K562 (cell line): ENCODE measurements around the gene EFCAB5. TPM values are rescaled to one million over a fixed set of nuclear protein-coding genes. Genes with fewer than 3 reads are reported as not detected.

Source experiments
- ARHGAP35 ChIP-seq: fragments of 450-650 bp; IDR thresholded peaks from 2 replicates; pipeline ENCODE4 v1.6.1; 2018; ENCODE audit not compliant: partially characterized antibody
- ATF7 ChIP-seq: fragments of 450-650 bp; IDR thresholded peaks from 2 replicates; pipeline ENCODE4 v1.7.1; 2014; ENCODE audit warnings: mild to moderate bottlenecking, moderate library complexity
- BRD4 ChIP-seq: fragments of 200-600 bp; sonication (generic); IDR thresholded peaks from 2 replicates; pipeline ENCODE4 v1.6.1; 2017; ENCODE audit warnings: inconsistent platforms
- CHD1 ChIP-seq: fragments of 200-600 bp; sonication (generic); IDR thresholded peaks from one replicate; pipeline ENCODE4 v1.6.1; 2012; ENCODE audit warnings: mild to moderate bottlenecking, moderate library complexity, low read length, inconsistent platforms
- CSDE1 ChIP-seq, 2 experiments: fragments of 450-650 bp; IDR thresholded peaks; 2 replicates each; pipeline ENCODE4 v1.6.1; 2016; ENCODE audit warnings: mild to moderate bottlenecking in 1 of 2
- ETV5 ChIP-seq: sonication (generic); formaldehyde crosslinking; IDR thresholded peaks from 2 replicates; pipeline ENCODE4 v1.4.0; 2020; ENCODE audit warnings: low read depth, mild to moderate bottlenecking, missing genetic modification reagents
- JUND ChIP-seq, 2 experiments: IDR thresholded peaks; 2 replicates in 1 of 2; 3 replicates in 1 of 2; pipeline ENCODE4 v1.6.1; 2011; ENCODE audit warnings: borderline replicate concordance in 2 of 2, low read depth in 2 of 2, low read length in 2 of 2, improper control_type of control experiment in 1 of 2, missing biosample characterization in 1 of 2, missing genetic modification characterization in 1 of 2, missing genetic modification reagents in 1 of 2
- KAT7 ChIP-seq: sonication (generic); formaldehyde crosslinking; IDR thresholded peaks from 2 replicates; pipeline ENCODE4 v1.8.0; 2022; ENCODE audit warnings: missing genetic modification reagents, mild to moderate bottlenecking, borderline replicate concordance
- NFIC ChIP-seq: fragments of 450-650 bp; IDR thresholded peaks from 2 replicates; pipeline ENCODE4 v1.6.1; 2017; ENCODE audit warnings: mild to moderate bottlenecking, inconsistent platforms
- RAD21 ChIP-seq, 2 experiments: fragments of 250-450 bp in 1 of 2; fragments of 450-650 bp in 1 of 2; sonication (Bioruptor Pico) in 1 of 2; formaldehyde crosslinking in 1 of 2; IDR thresholded peaks in 1 of 2; conservative IDR thresholded peaks in 1 of 2; 2 replicates each; pipeline versions ENCODE4 v1.4.0 to v1.8.0; 2020 to 2022; ENCODE audit warnings: mild to moderate bottlenecking in 2 of 2, moderate library complexity in 1 of 2
- RBM25 ChIP-seq: fragments of 200-400 bp; formaldehyde crosslinking; IDR thresholded peaks from 2 replicates; pipeline ENCODE4 v1.6.1; 2018; ENCODE audit warnings: low read length, low read depth, moderate library complexity; ENCODE audit not compliant: severe bottlenecking
- SAFB2 ChIP-seq: fragments of 200-400 bp; formaldehyde crosslinking; IDR thresholded peaks from 2 replicates; pipeline ENCODE4 v1.6.1; 2018; ENCODE audit warnings: borderline replicate concordance, low read length, low read depth, moderate library complexity; ENCODE audit not compliant: severe bottlenecking
- SMARCE1 ChIP-seq: fragments of 450-650 bp; IDR thresholded peaks from 2 replicates; pipeline ENCODE4 v1.7.1; 2016; ENCODE audit warnings: mild to moderate bottlenecking
- SPI1 ChIP-seq: IDR thresholded peaks from 2 replicates; pipeline ENCODE4 v1.6.1; 2011; ENCODE audit warnings: low read depth, low read length, control low read depth, borderline replicate concordance
- YY1 ChIP-seq, 3 experiments: IDR thresholded peaks; 2 replicates each; pipeline ENCODE4 v1.6.1; 2011; ENCODE audit warnings: low read length in 2 of 3, mild to moderate bottlenecking in 2 of 3, moderate library complexity in 2 of 3, borderline replicate concordance in 1 of 3, control low read depth in 1 of 3, low read depth in 1 of 3; ENCODE audit not compliant: insufficient read depth in 3 of 3, insufficient replicate concordance in 2 of 3, control insufficient read depth in 1 of 3, insufficient read length in 1 of 3; ENCODE audit errors: extremely low read depth in 1 of 3
- ZNF124 ChIP-seq: sonication (generic); formaldehyde crosslinking; IDR thresholded peaks from 2 replicates; pipeline ENCODE4 v1.8.1; 2022; ENCODE audit warnings: missing genetic modification reagents
- ZNF79 ChIP-seq: fragments of 250-450 bp; sonication (Bioruptor Pico); IDR thresholded peaks from 2 replicates; pipeline ENCODE4 v1.4.0; 2020; ENCODE audit warnings: low read depth, mild to moderate bottlenecking, moderate library complexity
- polyA plus RNA-seq, 8 experiments: library from polyadenylated mRNA; depleted of rRNA in 4 of 8; stranded (reverse) in 5 of 8; unstranded in 3 of 8; fragments of >200 nt; fragmentation: Nextera tagmentation in 2 of 8; fragmentation: Illumina TruSeq in 1 of 8; extraction: Ambion mirVana in 2 of 8; extraction: Trizol in 1 of 8; gene quantifications; 2 replicates each; pipeline versions ENCODE4 v1.2.1 to v1.2.3, GENCODE V29; 2011 to 2014; ENCODE audit warnings: inconsistent platforms in 1 of 8, missing spikeins in 1 of 8
- total RNA-seq, 7 experiments: library from RNA; depleted of rRNA in 6 of 7; stranded (reverse); fragments of >200 nt in 6 of 7; fragmentation: Illumina TruSeq in 2 of 7; extraction: Trizol in 2 of 7; gene quantifications; 2 replicates each; pipeline versions ENCODE4 v1.2.1 to v1.2.3, GENCODE V29; 2011 to 2021; ENCODE audit warnings: low replicate concordance in 1 of 7
- TF ChIP-seq, protein P1 (sequence below): sonication (generic); formaldehyde crosslinking; IDR thresholded peaks from 2 replicates; pipeline ENCODE4 v1.8.0; 2022; ENCODE audit warnings: missing genetic modification reagents, mild to moderate bottlenecking, moderate library complexity, borderline replicate concordance
- TF ChIP-seq, protein P2 (sequence below): fragments of 450-650 bp; formaldehyde crosslinking; IDR thresholded peaks from 2 replicates; pipeline ENCODE4 v1.4.0; 2020; ENCODE audit warnings: mild to moderate bottlenecking, moderate library complexity
- TF ChIP-seq, protein P3 (sequence below): sonication (generic); formaldehyde crosslinking; IDR thresholded peaks from 2 replicates; pipeline ENCODE4 v1.8.0; 2022; ENCODE audit warnings: mild to moderate bottlenecking, missing genetic modification reagents
- TF ChIP-seq, protein P4 (sequence below), 2 experiments: fragments of 450-650 bp; IDR thresholded peaks; 2 replicates each; pipeline ENCODE4 v1.6.1; 2016

EFCAB5 gene
- total and polyA plus RNA-seq, 9 of the 15 experiments (the other 6 are each of a cell fraction or from before 2014, with no cell fraction given), result 0.06 to 0.11 TPM; not detected in 7

DNA sequence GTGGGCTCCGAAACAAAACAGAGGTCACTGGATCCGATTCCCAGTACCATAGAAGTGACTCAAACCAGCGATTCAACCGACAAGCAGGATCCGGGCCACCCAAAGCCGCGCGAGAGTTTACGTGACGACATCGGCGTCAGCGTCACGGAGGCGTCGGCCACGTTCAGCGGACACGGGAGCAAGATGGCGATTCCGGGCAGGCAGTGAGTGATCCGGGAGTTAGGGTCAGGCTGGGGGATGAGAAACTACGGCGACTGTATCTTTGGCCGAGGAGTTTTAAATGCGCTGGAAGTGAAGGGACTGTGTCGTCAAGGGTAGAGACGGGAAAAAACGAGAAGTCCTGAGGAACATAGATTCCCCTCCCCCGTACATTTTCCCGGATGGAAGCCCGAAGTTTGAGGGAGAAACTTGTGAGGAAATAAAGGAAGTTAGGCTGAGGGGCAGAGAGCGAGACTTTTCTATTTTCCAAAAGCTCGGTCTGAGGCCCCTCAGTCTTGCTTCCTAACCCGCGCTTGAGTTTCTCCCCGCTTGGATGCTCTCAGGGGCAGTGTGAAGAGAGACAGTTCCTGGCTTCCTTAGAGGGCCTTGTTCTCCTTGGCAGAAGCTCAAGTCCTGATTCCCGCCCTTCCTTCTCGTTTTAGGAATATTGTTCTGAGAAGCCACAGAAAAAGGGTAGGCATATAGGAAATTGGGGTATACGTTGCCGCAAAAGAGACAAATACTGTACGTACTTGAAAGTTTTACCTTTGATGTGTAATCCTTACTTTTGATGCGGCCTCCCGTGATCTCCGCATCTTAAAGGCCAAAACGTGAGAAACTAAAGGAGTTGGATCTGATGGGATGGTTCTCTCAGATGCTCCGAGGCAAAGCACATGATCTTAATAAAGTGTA, 175.5 kb downstream of the EFCAB5 start, which contains the start of gene NSRP1 (continued):
- TF ChIP-seq YY1 (IDR thresholded peaks at IDR 0.05; ENCODE audit: borderline replicate concordance in 1 of 3, control insufficient read depth in 1 of 3, extremely low read depth in 1 of 3, insufficient read depth in 3 of 3, insufficient read length in 1 of 3, insufficient replicate concordance in 2 of 3, low read depth in 1 of 3, low read length in 2 of 3), result peak; percentile 95 to 99 (median 96)
- TF ChIP-seq, protein P1, sequence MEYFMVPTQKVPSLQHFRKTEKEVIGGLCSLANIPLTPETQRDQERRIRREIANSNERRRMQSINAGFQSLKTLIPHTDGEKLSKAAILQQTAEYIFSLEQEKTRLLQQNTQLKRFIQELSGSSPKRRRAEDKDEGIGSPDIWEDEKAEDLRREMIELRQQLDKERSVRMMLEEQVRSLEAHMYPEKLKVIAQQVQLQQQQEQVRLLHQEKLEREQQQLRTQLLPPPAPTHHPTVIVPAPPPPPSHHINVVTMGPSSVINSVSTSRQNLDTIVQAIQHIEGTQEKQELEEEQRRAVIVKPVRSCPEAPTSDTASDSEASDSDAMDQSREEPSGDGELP (CRISPR knock-in tag), result peak; percentile 47; the same call in 1 of the 2 replicates
- 0 out of 2 replicates have a peak, but pooled peaks have one; percentile 6 for TF ChIP-seq ZNF79 (CRISPR knock-in tag)
- TF ChIP-seq ATF7, result peak; percentile 90
- TF ChIP-seq SPI1, result no peak
- peak; percentile 83; the same call in 1 of the 2 replicates for TF ChIP-seq JUND (IDR thresholded peaks at IDR 0.05; ENCODE audit: borderline replicate concordance, low read depth, low read length)
- TF ChIP-seq JUND (tag; IDR thresholded peaks at IDR 0.05; ENCODE audit: borderline replicate concordance, low read depth, low read length), result peak; percentile 49; the same call in 2 of the 3 replicates
- peak; percentile 94 for TF ChIP-seq BRD4
- TF ChIP-seq CHD1, result peak; percentile 49
- TF ChIP-seq, protein P2, sequence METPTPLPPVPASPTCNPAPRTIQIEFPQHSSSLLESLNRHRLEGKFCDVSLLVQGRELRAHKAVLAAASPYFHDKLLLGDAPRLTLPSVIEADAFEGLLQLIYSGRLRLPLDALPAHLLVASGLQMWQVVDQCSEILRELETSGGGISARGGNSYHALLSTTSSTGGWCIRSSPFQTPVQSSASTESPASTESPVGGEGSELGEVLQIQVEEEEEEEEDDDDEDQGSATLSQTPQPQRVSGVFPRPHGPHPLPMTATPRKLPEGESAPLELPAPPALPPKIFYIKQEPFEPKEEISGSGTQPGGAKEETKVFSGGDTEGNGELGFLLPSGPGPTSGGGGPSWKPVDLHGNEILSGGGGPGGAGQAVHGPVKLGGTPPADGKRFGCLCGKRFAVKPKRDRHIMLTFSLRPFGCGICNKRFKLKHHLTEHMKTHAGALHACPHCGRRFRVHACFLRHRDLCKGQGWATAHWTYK (CRISPR knock-in tag), result peak; percentile 86
- 0 out of 2 replicates have a peak, but pooled peaks have one; percentile 56 for TF ChIP-seq SMARCE1
- TF ChIP-seq CSDE1 (IDR thresholded peaks at IDR 0.05), result peak in 1 of 2 experiments; percentile 72; a peak in 2 of 4 replicates
- TF ChIP-seq KAT7 (CRISPR knock-in tag), result 0 out of 2 replicates have a peak, but pooled peaks have one; percentile 35
- TF ChIP-seq ETV5 (CRISPR knock-in tag), result no peak
- TF ChIP-seq, protein P3, sequence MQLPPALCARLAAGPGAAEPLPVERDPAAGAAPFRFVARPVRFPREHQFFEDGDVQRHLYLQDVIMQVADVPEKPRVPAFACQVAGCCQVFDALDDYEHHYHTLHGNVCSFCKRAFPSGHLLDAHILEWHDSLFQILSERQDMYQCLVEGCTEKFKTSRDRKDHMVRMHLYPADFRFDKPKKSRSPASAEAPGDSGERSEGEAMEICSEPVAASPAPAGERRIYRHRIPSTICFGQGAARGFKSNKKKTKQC (CRISPR knock-in tag), result peak; percentile 62; the same call in 1 of the 2 replicates
- peak; percentile 74 for TF ChIP-seq ARHGAP35
- peak; percentile 43 for TF ChIP-seq NFIC
- no peak for TF ChIP-seq ZNF124
- no peak for TF ChIP-seq RAD21 (CRISPR knock-in tag; conservative IDR thresholded peaks at IDR 0.05 in 1 of 2, IDR thresholded peaks at IDR 0.05 in 1 of 2)
- no peak for TF ChIP-seq SAFB2
- TF ChIP-seq RBM25, result no peak
- TF ChIP-seq, protein P4, sequence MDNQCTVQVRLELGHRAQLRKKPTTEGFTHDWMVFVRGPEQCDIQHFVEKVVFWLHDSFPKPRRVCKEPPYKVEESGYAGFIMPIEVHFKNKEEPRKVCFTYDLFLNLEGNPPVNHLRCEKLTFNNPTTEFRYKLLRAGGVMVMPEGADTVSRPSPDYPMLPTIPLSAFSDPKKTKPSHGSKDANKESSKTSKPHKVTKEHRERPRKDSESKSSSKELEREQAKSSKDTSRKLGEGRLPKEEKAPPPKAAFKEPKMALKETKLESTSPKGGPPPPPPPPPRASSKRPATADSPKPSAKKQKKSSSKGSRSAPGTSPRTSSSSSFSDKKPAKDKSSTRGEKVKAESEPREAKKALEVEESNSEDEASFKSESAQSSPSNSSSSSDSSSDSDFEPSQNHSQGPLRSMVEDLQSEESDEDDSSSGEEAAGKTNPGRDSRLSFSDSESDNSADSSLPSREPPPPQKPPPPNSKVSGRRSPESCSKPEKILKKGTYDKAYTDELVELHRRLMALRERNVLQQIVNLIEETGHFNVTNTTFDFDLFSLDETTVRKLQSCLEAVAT (IDR thresholded peaks at IDR 0.05), result peak; percentile 81 to 91
